Muscle layer of colon (tissue), 2 donors: Measurements from ENCODE around the gene CFAP99.

Experiments
- H3K27ac ChIP-seq: one replicate; pipeline ENCODE4 v1.7.0; 2013; ENCODE audit warnings: low read depth, mild to moderate bottlenecking, low read length, moderate library complexity
- H3K27me3 ChIP-seq, 2 donors: one replicate each; pipeline ENCODE4 v1.7.0; 2013; ENCODE audit warnings: low read length in 2 of 2, mild to moderate bottlenecking in 2 of 2; ENCODE audit not compliant: insufficient read depth in 2 of 2, control insufficient read depth in 1 of 2
- H3K36me3 ChIP-seq: one replicate; pipeline ENCODE4 v1.7.0; 2013; ENCODE audit warnings: mild to moderate bottlenecking, low read length; ENCODE audit not compliant: insufficient read depth
- H3K4me1 ChIP-seq: one replicate; pipeline ENCODE4 v1.7.0; 2013; ENCODE audit warnings: mild to moderate bottlenecking, low read length; ENCODE audit not compliant: insufficient read depth
- H3K4me3 ChIP-seq, 2 donors: one replicate each; pipeline ENCODE4 v1.7.0; 2013; ENCODE audit warnings: low read length in 2 of 2, low read depth in 1 of 2, mild to moderate bottlenecking in 1 of 2, moderate library complexity in 1 of 2
- H3K9ac ChIP-seq: one replicate; pipeline ENCODE4 v1.7.0; 2013; ENCODE audit warnings: low read length
- H3K9me3 ChIP-seq: one replicate; pipeline ENCODE4 v1.7.0; 2013; ENCODE audit warnings: mild to moderate bottlenecking, low read length
- donor health status: abdominal sarcoma.
- donor health status: Adenocarcinoma of cecum.

Gene CFAP99

GRCh38 chr4:2413821-2414610 is 4.7 kb upstream of the CFAP99 start:
- Histone ChIP-seq H3K9ac (no peak overlapping the region), H3K27ac (no peak overlapping the region), H3K36me3 (no peaks in the 10 kb centered on the region), H3K4me1 (peaks cover 16% of the 10 kb centered on the region), H3K4me3 (no peak overlapping the region), H3K9me3 (no peaks in the 10 kb centered on the region), H3K27me3 (peaks cover 29 to 47% of the 10 kb centered on the region in 2 donors)

- no peak overlapping the region for H3K4me3 ChIP-seq
- H3K9ac ChIP-seq = no peak overlapping the region
- H3K36me3 ChIP-seq = no peaks in the 10 kb centered on the region
- H3K4me1 ChIP-seq = peaks cover 21% of the 10 kb centered on the region
- peaks cover 34 to 59% of the 10 kb centered on the region in 2 donors for H3K27me3 ChIP-seq
- H3K27ac ChIP-seq = no peak overlapping the region
- no peaks in the 10 kb centered on the region for H3K9me3 ChIP-seq
Measured at GRCh38 chr4:2415213-2415612, 3.5 kb upstream of the CFAP99 start.

DNA sequence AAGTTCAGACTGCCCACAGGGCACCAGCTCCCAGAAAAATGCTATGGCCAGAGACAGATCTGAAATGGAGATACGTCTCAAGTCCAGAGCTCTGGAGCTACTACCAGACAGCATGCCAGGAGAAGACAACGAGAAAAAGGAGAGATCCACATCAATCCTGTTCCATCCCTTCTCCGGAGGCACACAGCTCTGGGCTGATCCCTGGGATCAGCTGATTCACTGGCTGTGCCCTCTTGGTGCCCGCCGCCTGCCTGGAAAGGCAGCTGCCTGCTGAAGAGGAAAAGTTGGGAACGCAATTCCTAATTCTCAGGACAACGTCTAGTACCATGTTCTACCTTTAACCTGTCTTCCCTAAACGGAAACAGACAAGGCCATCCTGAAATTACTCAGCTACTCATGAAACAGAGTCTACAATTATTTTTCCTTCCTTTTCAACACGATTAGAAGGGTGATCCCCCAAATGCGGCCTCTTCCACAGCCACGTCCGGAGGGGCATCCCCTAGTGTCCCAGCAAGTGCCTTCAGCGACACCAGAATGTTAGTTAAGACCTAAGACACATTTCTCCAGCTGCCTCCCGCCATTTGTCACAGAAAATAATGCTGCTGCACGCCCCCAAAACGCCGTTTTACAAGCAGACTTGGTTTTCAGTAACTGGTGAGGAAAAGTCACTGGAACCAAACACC is 2.7 kb upstream of the CFAP99 start:
- Histone ChIP-seq H3K4me1 (peaks cover 21% of the 10 kb centered on the region), H3K9ac (no peak overlapping the region), H3K27ac (no peak overlapping the region), H3K4me3 (no peak overlapping the region), H3K9me3 (no peaks in the 10 kb centered on the region), H3K36me3 (no peaks in the 10 kb centered on the region), H3K27me3 (peaks cover 42 to 62% of the 10 kb centered on the region in 2 donors)

GRCh38 chr4:2416564-2417225 is 2.1 kb upstream of the CFAP99 start:
- Histone ChIP-seq H3K4me1 (peaks cover 21% of the 10 kb centered on the region), H3K27me3 (peaks cover 38 to 60% of the 10 kb centered on the region in 2 donors), H3K4me3 (no peak overlapping the region), H3K9ac (no peak overlapping the region), H3K27ac (no peak overlapping the region), H3K9me3 (no peaks in the 10 kb centered on the region), H3K36me3 (no peaks in the 10 kb centered on the region)

DNA sequence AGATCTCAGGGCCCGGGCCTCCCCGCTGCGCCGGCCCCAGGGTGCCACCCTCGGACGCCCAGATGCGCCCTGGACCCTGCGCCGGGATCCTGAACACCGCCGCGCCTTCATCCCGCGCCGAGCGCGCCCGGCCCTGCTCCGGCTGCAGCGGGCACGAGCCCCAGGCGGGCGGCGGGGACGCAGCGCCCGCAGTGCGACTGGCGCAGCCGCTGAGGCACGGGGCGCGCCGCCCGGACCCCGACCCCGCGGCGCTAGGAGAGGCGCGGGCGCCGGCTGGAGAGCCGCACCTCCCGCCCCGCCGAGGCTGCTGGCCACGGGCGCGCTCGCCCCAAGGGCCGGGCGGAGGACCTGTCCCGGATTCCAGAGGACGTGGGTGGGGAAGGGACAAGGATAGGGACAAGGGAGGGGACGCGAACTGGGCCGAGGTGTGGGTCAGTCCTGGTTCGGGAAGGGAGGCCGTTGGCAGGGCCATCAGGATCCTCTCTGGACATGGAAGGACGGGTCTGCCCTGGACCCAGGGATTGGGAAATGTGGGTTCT is 1.5 kb upstream of the CFAP99 start:
- Histone ChIP-seq H3K9ac (no peak overlapping the region), H3K9me3 (no peaks in the 10 kb centered on the region), H3K36me3 (no peaks in the 10 kb centered on the region), H3K27ac (no peak overlapping the region), H3K4me3 (peak overlapping the region in 1 of 2 donors; percentile 52), H3K27me3 (peaks cover 42 to 60% of the 10 kb centered on the region in 2 donors), H3K4me1 (peaks cover 21% of the 10 kb centered on the region)

DNA sequence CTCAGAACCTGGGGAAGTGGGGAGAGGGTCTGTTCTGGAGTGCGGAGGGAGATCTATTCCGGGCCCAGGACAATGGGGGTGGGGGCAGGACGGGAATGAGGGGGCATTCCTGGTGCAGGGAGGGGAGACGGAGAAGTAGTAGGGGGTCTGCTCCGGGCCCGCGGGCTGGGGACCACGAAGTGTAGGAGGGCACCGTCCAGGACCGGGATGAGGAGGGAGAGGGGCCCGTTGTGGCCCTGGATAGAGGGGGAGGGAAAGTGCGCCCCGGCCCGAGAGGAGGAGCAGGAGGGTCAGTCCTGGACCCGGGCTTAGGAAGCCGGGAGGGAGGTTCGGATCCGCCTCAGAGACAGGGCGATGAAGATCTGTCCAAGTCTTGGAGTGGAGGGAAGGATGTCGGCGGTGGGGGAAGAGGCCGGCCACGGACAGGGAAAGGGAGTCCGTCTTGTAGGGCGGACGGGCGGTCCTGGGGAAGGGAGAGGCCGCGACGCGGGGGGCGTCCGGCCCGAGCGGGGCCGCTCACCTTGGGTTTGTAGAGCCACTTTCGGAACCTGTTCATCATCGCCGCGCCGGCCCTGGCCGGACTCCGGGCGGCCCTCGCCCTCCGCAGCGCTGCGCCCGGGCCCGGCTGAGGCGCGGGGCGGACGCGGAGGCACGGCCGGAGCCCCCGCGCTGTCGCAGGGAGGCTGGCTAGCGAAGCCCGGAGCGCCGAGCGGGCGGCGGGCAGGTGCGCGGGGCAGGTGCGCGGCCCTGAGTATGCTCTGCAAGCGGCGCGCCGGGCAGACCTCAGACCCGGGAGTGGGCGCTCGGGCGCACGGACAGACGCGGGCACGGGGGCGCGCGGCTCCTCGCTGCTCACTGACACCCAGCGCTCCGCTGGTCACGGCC is 748 bp upstream of the CFAP99 start, which contains the start of gene ZFYVE28:
Gene ZFYVE28 (minus strand): TSS at position 881 of the 885 bp plus-strand sequence. CDS start 322 bp downstream, at position 559.
- H3K9ac ChIP-seq = no peak within 1 kb of the TSS
- no peak within 1 kb of the TSS for H3K27ac ChIP-seq
- peaks cover 43 to 65% of the 10 kb centered on the region in 2 donors for H3K27me3 ChIP-seq

DNA sequence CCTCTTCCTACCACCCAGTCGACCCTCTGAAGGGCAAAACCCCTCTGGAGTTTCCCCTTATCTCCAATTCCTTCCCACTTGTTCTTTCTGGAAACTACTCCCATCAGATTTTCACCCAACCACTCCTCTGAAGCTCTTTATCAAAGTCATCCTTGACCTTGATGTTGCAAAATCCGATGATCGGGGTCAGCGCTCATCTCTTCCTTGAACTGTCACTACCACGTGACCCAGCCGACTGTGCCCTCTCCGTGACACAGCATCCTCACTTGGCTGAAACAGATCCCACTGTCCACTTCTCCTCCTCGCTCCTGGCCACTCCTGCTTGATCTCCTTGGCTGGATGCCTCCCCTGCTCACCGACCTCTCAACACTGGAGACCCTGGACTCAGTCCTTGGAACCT is 1.1 kb downstream of the CFAP99 start:
- Histone ChIP-seq H3K4me1 (peaks cover 13% of the 10 kb centered on the region), H3K27me3 (peaks cover 38 to 67% of the 10 kb centered on the region in 2 donors), H3K9me3 (no peaks in the 10 kb centered on the region)

More for the DNA sequence above, 748 bp upstream of the CFAP99 start, which contains the start of gene ZFYVE28:
- Histone ChIP-seq H3K9me3 (no peaks in the 10 kb centered on the region), H3K4me3 (peak within 1 kb of the TSS; percentile 52 to 61), H3K36me3 (no peaks in the 10 kb centered on the region), H3K4me1 (peaks cover 15% of the 10 kb centered on the region)

DNA sequence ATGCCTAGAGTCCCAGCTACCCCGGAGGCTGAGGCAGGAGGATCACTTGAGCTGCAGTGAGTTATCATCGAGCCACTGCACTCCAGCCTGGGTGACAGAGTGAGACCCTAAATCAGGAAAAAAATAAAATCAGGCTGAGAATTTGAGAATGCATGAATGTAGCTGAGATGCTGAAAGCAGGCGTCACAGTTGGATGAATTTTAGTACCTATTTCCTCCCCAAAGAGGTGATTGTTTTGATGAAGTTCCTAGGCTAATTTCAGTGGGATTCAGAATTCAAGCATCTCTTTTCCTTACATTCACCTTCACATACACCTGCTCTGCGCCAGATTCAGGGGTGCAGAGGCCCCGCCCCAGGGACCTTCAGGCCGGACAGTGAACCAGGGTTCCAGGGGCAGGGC is 3.2 kb downstream of the CFAP99 start:
- Histone ChIP-seq H3K36me3 (no peaks in the 10 kb centered on the region), H3K27ac (no peak overlapping the region), H3K9ac (no peak overlapping the region), H3K4me1 (peaks cover 13% of the 10 kb centered on the region), H3K27me3 (peaks cover 31 to 53% of the 10 kb centered on the region in 2 donors), H3K4me3 (no peak overlapping the region), H3K9me3 (no peaks in the 10 kb centered on the region)

More for the DNA sequence above, 1.1 kb downstream of the CFAP99 start:
- no peak overlapping the region for H3K27ac ChIP-seq
- H3K36me3 ChIP-seq = no peaks in the 10 kb centered on the region
- no peak overlapping the region for H3K9ac ChIP-seq
- no peak overlapping the region for H3K4me3 ChIP-seq

- H3K27ac ChIP-seq = no peak overlapping the region
- H3K36me3 ChIP-seq = no peaks in the 10 kb centered on the region
- no peak overlapping the region for H3K9ac ChIP-seq
- peaks cover 25 to 50% of the 10 kb centered on the region in 2 donors for H3K27me3 ChIP-seq
- H3K4me1 ChIP-seq = peaks cover 7% of the 10 kb centered on the region
- no peaks in the 10 kb centered on the region for H3K9me3 ChIP-seq
- H3K4me3 ChIP-seq = no peak overlapping the region
Measured at GRCh38 chr4:2423066-2423465, 4.3 kb downstream of the CFAP99 start.

DNA sequence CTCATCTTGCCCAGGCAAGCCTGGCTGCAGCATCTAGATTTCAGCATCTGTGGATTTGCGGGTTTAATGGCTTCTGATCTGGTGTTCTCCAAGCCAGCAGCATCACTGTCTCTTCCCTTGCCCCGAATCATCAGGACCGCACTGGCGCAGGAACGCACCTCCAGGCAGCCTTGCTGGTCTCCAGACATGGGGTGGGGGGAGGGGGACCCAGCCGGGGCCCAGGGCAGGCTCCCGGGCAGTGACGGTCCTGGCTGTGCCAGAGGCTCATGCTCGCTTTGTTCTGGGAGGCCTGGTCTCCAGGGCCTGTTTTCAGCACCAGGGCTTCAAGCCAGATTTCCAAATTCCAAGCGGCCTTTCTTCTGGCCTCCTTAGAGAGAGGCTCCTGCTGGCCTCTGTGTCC is 4.9 kb downstream of the CFAP99 start:
- Histone ChIP-seq H3K9ac (no peak overlapping the region), H3K27me3 (peaks cover 24 to 50% of the 10 kb centered on the region in 2 donors), H3K36me3 (no peaks in the 10 kb centered on the region), H3K9me3 (no peaks in the 10 kb centered on the region), H3K4me1 (peaks cover 7% of the 10 kb centered on the region), H3K27ac (no peak overlapping the region), H3K4me3 (no peak overlapping the region)
